Chondrocyte (in vitro differentiated cells): ENCODE measurements around the gene ANKRD36. TPM values are rescaled to one million over a fixed set of nuclear protein-coding genes. Genes with fewer than 3 reads are reported as not detected.
"Not testable (repeated sequence)": the region's sequence is repeated elsewhere in the genome, so short reads cannot be mapped to it uniquely, and the experiment has no call there.

Experiments used
- DNase-seq: peaks from one replicate; pipeline ENCODE4 v3.0.0; 2021; ENCODE audit warnings: mixed read lengths, low spot score
- H3K27ac Mint-ChIP-seq: one replicate; pipeline ENCODE4 v1.8.0; 2021; ENCODE audit warnings: mild to moderate bottlenecking, moderate library complexity, mixed read lengths; ENCODE audit not compliant: unreplicated experiment
- H3K27me3 Mint-ChIP-seq: 2 replicates; pipeline ENCODE4 v1.8.0; 2021; ENCODE audit warnings: low read depth, mixed read lengths
- H3K36me3 Mint-ChIP-seq: 2 replicates; pipeline ENCODE4 v1.8.0; 2021; ENCODE audit warnings: low read depth, mixed read lengths
- H3K4me1 Mint-ChIP-seq: 2 replicates; pipeline ENCODE4 v1.8.0; 2021; ENCODE audit warnings: low read depth, mild to moderate bottlenecking, mixed read lengths
- H3K4me3 Mint-ChIP-seq: one replicate; pipeline ENCODE4 v1.8.0; 2021; ENCODE audit warnings: mild to moderate bottlenecking, moderate library complexity, mixed read lengths; ENCODE audit not compliant: unreplicated experiment
- H3K9me3 Mint-ChIP-seq: 2 replicates; pipeline ENCODE4 v1.8.0; 2021; ENCODE audit warnings: low read depth, mixed read lengths
- total RNA-seq: library from RNA; stranded (reverse); gene quantifications from 3 replicates; pipeline ENCODE4 v1.2.1, GENCODE V29; 2021
- TF ChIP-seq, protein P1 (sequence below): fragments of 200-600 bp; sonication (generic); IDR thresholded peaks from 2 replicates; pipeline ENCODE4 v1.5.0; 2021; ENCODE audit warnings: antibody characterized with exemption, mild to moderate bottlenecking, moderate library complexity

Gene ANKRD36
- total RNA-seq, 1 donor from 2014 or later: 20.6 TPM

DNA sequence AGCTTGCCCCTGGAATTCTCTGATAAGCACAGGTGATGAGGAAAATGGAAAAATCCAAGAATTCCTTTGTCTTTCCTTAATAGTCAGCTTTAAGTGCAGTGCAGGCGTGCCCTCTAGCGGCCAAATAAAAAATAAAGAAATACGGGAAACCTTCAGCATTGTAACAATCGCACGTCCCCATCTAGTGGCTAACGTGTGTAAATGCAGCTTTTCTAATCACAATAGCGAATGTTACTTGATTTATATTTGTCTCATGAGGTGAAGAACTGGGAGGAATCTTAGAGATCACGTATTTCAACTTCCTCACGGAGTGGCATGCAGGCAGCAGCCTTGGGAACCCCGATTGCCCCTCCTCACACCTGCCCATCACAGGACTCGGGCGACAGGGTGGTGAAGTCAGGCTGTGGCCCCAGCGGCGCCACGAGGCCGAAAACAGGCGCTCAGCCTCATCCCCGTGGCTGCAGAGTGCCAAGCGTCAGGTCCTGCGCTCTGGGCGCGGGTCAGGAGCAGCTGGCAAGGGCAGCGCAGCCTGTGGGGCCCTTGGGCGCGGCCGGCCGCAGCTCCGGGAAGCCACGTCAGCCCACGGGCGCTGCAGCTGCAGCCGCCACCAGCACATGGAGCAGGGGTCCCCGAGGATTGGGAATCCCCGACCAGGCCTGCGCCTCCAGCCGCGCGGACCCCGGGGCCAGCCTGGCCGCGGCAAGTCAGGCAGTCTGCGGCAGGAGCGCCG is 468 bp upstream of the ANKRD36 start:
- TF ChIP-seq, protein P1, sequence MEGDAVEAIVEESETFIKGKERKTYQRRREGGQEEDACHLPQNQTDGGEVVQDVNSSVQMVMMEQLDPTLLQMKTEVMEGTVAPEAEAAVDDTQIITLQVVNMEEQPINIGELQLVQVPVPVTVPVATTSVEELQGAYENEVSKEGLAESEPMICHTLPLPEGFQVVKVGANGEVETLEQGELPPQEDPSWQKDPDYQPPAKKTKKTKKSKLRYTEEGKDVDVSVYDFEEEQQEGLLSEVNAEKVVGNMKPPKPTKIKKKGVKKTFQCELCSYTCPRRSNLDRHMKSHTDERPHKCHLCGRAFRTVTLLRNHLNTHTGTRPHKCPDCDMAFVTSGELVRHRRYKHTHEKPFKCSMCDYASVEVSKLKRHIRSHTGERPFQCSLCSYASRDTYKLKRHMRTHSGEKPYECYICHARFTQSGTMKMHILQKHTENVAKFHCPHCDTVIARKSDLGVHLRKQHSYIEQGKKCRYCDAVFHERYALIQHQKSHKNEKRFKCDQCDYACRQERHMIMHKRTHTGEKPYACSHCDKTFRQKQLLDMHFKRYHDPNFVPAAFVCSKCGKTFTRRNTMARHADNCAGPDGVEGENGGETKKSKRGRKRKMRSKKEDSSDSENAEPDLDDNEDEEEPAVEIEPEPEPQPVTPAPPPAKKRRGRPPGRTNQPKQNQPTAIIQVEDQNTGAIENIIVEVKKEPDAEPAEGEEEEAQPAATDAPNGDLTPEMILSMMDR: peak; percentile 85
- peak overlapping the region; percentile 95 for H3K27ac Mint-ChIP-seq
- not testable (repeated sequence) for H3K36me3 Mint-ChIP-seq, H3K9me3 Mint-ChIP-seq, H3K4me1 Mint-ChIP-seq
- H3K27me3 Mint-ChIP-seq: peaks cover 14% of the 10 kb centered on the region
- peak overlapping the region; percentile 85 for H3K4me3 Mint-ChIP-seq
- peak; percentile 81 for DNase-seq

GRCh38 chr2:97113882-97114255 is 916 bp downstream of the ANKRD36 start:
- H3K27ac Mint-ChIP-seq: peak overlapping the region; percentile 97
- not testable (repeated sequence) for H3K9me3 Mint-ChIP-seq, H3K36me3 Mint-ChIP-seq, H3K27me3 Mint-ChIP-seq, DNase-seq, H3K4me1 Mint-ChIP-seq
- H3K4me3 Mint-ChIP-seq: peak overlapping the region; percentile 99

DNA sequence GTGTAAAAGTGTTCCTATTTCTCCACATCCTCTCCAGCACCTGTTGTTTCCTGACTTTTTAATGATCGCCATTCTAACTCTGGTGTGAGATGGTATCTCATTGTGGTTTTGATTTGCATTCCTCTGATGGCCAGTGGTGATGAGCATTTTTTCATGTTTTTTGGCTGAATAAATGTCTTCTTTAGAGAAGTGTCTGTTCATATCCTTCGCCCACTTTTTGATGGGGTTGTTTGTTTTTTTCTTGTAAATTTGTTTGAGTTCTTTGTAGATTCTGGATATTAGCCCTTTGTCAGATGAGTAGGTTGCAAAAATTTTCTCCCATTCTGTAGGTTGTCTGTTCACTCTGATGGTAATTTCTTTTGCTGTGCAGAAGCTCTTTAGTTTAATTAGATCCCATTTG is 16.1 kb downstream of the ANKRD36 start:
- not testable (repeated sequence) for H3K27ac Mint-ChIP-seq, H3K27me3 Mint-ChIP-seq, H3K4me3 Mint-ChIP-seq, DNase-seq, H3K36me3 Mint-ChIP-seq, H3K9me3 Mint-ChIP-seq, H3K4me1 Mint-ChIP-seq

GRCh38 chr2:97144016-97144415 is 31.1 kb downstream of the ANKRD36 start:
- not testable (repeated sequence) for DNase-seq, H3K9me3 Mint-ChIP-seq, H3K27me3 Mint-ChIP-seq, H3K4me1 Mint-ChIP-seq, H3K27ac Mint-ChIP-seq, H3K4me3 Mint-ChIP-seq
- peaks cover 14% of the 10 kb centered on the region for H3K36me3 Mint-ChIP-seq

DNA sequence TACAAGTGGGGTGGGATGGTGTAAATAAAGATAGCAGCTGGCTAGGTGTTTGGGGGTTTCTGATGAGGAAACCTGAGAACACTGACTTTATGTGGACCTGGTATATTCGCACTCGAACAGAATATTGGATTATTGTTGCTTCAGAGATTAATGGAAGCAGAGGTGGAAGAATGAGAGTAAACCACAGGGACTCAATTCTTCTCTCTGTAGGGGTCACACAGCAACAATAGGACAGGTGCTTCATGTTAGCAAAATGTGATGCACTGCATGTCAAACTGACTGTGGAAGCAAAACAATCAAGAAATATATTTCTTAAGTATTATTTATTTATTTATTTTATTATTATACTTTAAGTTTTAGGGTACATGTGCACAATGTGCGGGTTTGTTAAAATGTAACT is 53.6 kb downstream of the ANKRD36 start:
- H3K27ac Mint-ChIP-seq, H3K27me3 Mint-ChIP-seq, H3K4me1 Mint-ChIP-seq, DNase-seq, H3K4me3 Mint-ChIP-seq: not testable (repeated sequence)
- H3K9me3 Mint-ChIP-seq: peaks cover 17% of the 10 kb centered on the region
- peaks cover 29% of the 10 kb centered on the region for H3K36me3 Mint-ChIP-seq

DNA sequence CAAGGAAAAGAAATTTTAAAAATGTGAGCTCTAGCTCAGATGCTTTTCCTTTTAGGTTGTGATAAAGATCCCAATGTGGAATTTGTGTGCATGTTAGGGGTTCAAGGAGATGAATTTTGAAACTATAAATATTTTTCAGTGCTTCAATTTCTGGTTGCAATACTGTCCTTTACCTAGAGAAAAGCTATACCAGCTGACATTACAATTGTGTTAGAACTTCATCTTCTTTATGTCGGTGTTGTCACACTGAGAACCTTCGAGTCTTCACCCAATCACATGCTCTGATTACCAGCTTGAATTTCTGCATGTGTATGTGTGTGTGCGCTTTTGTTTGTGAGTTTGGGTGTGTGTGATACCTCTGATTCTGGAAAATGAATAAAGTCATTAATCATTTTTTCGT is 55.0 kb downstream of the ANKRD36 start:
- not testable (repeated sequence) for DNase-seq, H3K4me1 Mint-ChIP-seq, H3K4me3 Mint-ChIP-seq, H3K27me3 Mint-ChIP-seq, H3K27ac Mint-ChIP-seq
- Mint-ChIP-seq H3K36me3 (peaks cover 29% of the 10 kb centered on the region), H3K9me3 (peaks cover 17% of the 10 kb centered on the region)

DNA sequence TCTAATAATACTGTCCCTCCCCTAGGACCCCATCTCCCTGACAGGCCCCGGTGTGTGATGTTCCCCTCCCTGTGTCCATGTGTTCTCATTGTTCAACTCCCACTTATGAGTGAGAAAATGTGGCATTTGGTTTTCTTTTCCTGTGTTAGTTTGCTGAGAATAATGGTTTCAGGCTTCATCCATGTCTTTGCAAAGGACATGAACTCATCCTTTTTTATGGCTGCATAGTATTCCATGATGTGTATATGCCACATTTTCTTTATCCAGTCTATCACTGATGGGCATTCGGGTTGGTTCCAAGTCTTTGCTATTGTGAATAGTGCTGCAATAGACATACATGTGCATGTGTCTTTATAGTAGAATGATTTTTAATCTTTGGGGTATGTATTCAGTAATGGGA is 55.6 kb downstream of the ANKRD36 start:
- DNase-seq, H3K4me1 Mint-ChIP-seq, H3K27me3 Mint-ChIP-seq, H3K4me3 Mint-ChIP-seq, H3K27ac Mint-ChIP-seq: not testable (repeated sequence)
- H3K36me3 Mint-ChIP-seq: peaks cover 28% of the 10 kb centered on the region
- H3K9me3 Mint-ChIP-seq: peaks cover 17% of the 10 kb centered on the region

- DNase-seq, H3K27me3 Mint-ChIP-seq, H3K9me3 Mint-ChIP-seq, H3K27ac Mint-ChIP-seq, H3K4me1 Mint-ChIP-seq, H3K4me3 Mint-ChIP-seq: not testable (repeated sequence)
- peaks cover 17% of the 10 kb centered on the region for H3K36me3 Mint-ChIP-seq
Observed at GRCh38 chr2:97180391-97180790, 67.4 kb downstream of the ANKRD36 start.

DNA sequence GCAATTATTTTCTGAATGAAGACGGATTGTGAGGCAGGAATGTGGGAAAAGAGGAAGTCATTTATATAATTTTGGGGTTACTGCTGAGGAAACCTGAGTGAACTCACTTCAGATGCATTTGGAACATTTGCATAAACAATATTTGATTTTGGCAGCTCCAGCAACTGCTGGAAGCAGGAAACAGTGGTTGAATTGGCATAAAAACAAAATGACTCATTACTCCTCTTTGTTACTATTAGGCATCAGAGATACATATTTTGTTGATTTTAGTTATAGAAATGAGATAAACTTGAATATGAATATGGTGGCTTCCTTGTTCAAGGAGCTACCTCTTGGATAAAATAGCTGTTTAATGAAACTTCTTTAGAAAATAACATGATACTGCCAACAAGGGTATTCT is 82.4 kb downstream of the ANKRD36 start:
- H3K27ac Mint-ChIP-seq, DNase-seq, H3K4me3 Mint-ChIP-seq, H3K27me3 Mint-ChIP-seq, H3K4me1 Mint-ChIP-seq, H3K9me3 Mint-ChIP-seq: not testable (repeated sequence)
- H3K36me3 Mint-ChIP-seq: peaks cover 42% of the 10 kb centered on the region

- not testable (repeated sequence) for DNase-seq, H3K4me3 Mint-ChIP-seq, H3K27ac Mint-ChIP-seq, H3K9me3 Mint-ChIP-seq, H3K27me3 Mint-ChIP-seq, H3K4me1 Mint-ChIP-seq
- peaks cover 32% of the 10 kb centered on the region for H3K36me3 Mint-ChIP-seq
Observed at GRCh38 chr2:97197251-97197650, 84.3 kb downstream of the ANKRD36 start.

- H3K4me3 Mint-ChIP-seq, H3K27me3 Mint-ChIP-seq: not testable (repeated sequence)
Observed at GRCh38 chr2:97200887-97201286, 87.9 kb downstream of the ANKRD36 start.

DNA sequence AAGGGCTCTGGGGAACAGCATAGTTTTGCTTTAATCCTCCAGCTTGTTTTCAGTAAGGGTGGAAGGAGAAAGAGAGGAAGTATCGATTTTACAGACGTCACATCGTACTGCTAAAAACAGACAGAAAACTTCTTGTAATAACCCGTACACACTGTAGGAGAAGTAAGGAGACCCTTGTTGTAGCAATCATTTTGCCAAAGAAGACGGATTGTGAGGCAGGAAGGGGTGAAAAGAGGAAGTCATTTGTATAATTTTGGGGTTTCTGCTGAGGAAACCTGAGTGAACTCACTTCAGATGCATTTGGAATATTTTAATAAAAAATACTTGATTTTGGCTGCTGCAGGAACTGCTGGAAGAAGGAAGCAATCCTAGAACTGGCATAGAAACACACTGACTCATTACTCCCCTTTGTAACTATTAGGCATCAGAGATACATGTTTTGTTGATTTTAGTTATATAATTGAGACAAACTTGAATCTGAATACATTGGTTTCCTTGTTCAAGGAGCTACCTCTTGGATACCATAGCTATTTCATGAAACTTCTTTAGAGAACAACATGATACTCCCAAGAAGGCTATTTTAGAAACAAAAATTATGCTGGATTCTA is 89.8 kb downstream of the ANKRD36 start:
- H3K9me3 Mint-ChIP-seq, H3K4me1 Mint-ChIP-seq, DNase-seq, H3K27ac Mint-ChIP-seq, H3K27me3 Mint-ChIP-seq, H3K4me3 Mint-ChIP-seq: not testable (repeated sequence)
- H3K36me3 Mint-ChIP-seq: peaks cover 19% of the 10 kb centered on the region

More at GRCh38 chr2:97200887-97201286, 87.9 kb downstream of the ANKRD36 start:
- peaks cover 17% of the 10 kb centered on the region for H3K36me3 Mint-ChIP-seq
- not testable (repeated sequence) for DNase-seq, H3K27ac Mint-ChIP-seq, H3K4me1 Mint-ChIP-seq, H3K9me3 Mint-ChIP-seq
